K562 treated with DMSO at 1 percent for 24 hours (cell line): Measurements from ENCODE around the gene ZNF761. TPM values are rescaled to one million over a fixed set of nuclear protein-coding genes. Genes with fewer than 3 reads are reported as not detected.

ENCODE experiments used
- total RNA-seq: library from RNA; unstranded; fragments of 300-600 nt; gene quantifications from 2 replicates; pipeline ENCODE4 v1.2.3, GENCODE V29; 2022; ENCODE audit warnings: low read depth; ENCODE audit not compliant: insufficient read depth

Gene ZNF761
- 6.8 and 8.5 TPM in 2 replicates for total RNA-seq

GRCh38 chr19:53431399-53432087 lies at the start of gene ZNF761:
TSS of gene ZNF761 (plus strand) at chr19:53431984. CDS start at chr19:53447269, 15,285 bp downstream.

GRCh38 chr19:53394974-53395839 lies 36.6 kb upstream of the ZNF761 start, which contains the start of gene ZNF765:
TSS of gene ZNF765 (plus strand) at chr19:53395149. CDS start at chr19:53398016, 2,867 bp downstream.

GRCh38 chr19:53467485-53468262 lies 35.9 kb downstream of the ZNF761 start, which contains the start of gene ZNF813:
TSS of gene ZNF813 (plus strand) at chr19:53467733. CDS start at chr19:53483823, 16,090 bp downstream.

Other genes starting within 250 kb of the ZNF761 start
- 3.1 and 3.9 TPM in 2 replicates for gene ZNF665, start 238.6 kb upstream of the ZNF761 start, total RNA-seq
- 0.30 and 1.5 TPM in 2 replicates for gene ZNF677, start 177.1 kb upstream of the ZNF761 start, total RNA-seq
- gene VN1R2, start 173.7 kb upstream of the ZNF761 start, total RNA-seq, result not detected in 2 replicates
- not detected in 2 replicates for gene VN1R4, start 164.3 kb upstream of the ZNF761 start, total RNA-seq
- gene ZNF845, start 98.2 kb upstream of the ZNF761 start, total RNA-seq, result 2.2 and 2.7 TPM in 2 replicates
- 1.8 and 4.8 TPM in 2 replicates for gene ZNF525, start 66.3 kb upstream of the ZNF761 start, total RNA-seq
- gene ZNF765, start 36.8 kb upstream of the ZNF761 start, total RNA-seq, result 4.2 and 5.0 TPM in 2 replicates
- gene ZNF813, start 35.7 kb downstream of the ZNF761 start, total RNA-seq, result 2.0 and 2.2 TPM in 2 replicates
- 2.3 and 4.3 TPM in 2 replicates for gene ZNF331, start 106.2 kb downstream of the ZNF761 start, total RNA-seq
- not detected in 2 replicates for gene DPRX, start 200.0 kb downstream of the ZNF761 start, total RNA-seq